Neuronal stem cell (in vitro differentiated cells): ENCODE data around the gene COPS9.
A peak's percentile ranks its signal among the peaks of the same experiment; 100 is the strongest.

ENCODE experiments used
- DNase-seq: peaks from one replicate; pipeline ENCODE4 v3.0.0-alpha.2; 2013; ENCODE audit warnings: low spot score
- H2AFZ ChIP-seq: one replicate; pipeline ENCODE4 v1.6.1; 2013; ENCODE audit warnings: mild to moderate bottlenecking, low read length, inconsistent platforms
- H2AK5ac ChIP-seq: 2 replicates; pipeline ENCODE4 v1.6.1; 2013; ENCODE audit warnings: low read depth, mild to moderate bottlenecking, inconsistent platforms, low read length, moderate library complexity, mixed read lengths
- H2BK120ac ChIP-seq: 2 replicates; pipeline ENCODE4 v1.6.1; 2013; ENCODE audit warnings: low read depth, mild to moderate bottlenecking, inconsistent platforms, low read length, moderate library complexity, mixed read lengths
- H2BK12ac ChIP-seq: one replicate; pipeline ENCODE4 v1.6.1; 2013; ENCODE audit warnings: low read length, inconsistent platforms
- H2BK15ac ChIP-seq: 2 replicates; pipeline ENCODE4 v1.6.1; 2013; ENCODE audit warnings: mild to moderate bottlenecking, low read length, inconsistent platforms, mixed read lengths
- H2BK5ac ChIP-seq: one replicate; pipeline ENCODE4 v1.6.1; 2013; ENCODE audit warnings: inconsistent platforms, mild to moderate bottlenecking, low read length, moderate library complexity
- H3K14ac ChIP-seq: one replicate; pipeline ENCODE4 v1.6.1; 2013; ENCODE audit warnings: low read length, inconsistent platforms
- H3K18ac ChIP-seq: 2 replicates; pipeline ENCODE4 v1.6.1; 2013; ENCODE audit warnings: low read length, inconsistent platforms
- H3K23ac ChIP-seq: 2 replicates; pipeline ENCODE4 v1.6.1; 2013; ENCODE audit warnings: low read depth, mild to moderate bottlenecking, mixed read lengths, low read length, inconsistent platforms; ENCODE audit not compliant: poor library complexity
- H3K27ac ChIP-seq: replicated peaks from 3 replicates; pipeline ENCODE4 v1.5.1; 2013; ENCODE audit warnings: low read length, inconsistent platforms
- H3K27me3 ChIP-seq, 3 experiments: 2 replicates each; pipeline ENCODE4 v1.6.1; 2013; ENCODE audit warnings: low read length in 3 of 3, mild to moderate bottlenecking in 2 of 3, inconsistent platforms in 1 of 3, low read depth in 1 of 3, mixed read lengths in 1 of 3, moderate library complexity in 1 of 3; ENCODE audit not compliant: control insufficient read depth in 3 of 3, insufficient read depth in 3 of 3
- H3K36me3 ChIP-seq, 2 donors: replicated peaks in 1 of 2; 2 replicates each; pipeline ENCODE4 v1.6.1; 2013; ENCODE audit warnings: low read length in 2 of 2; ENCODE audit not compliant: control insufficient read depth in 2 of 2, insufficient read depth in 2 of 2
- H3K4ac ChIP-seq: 2 replicates; pipeline ENCODE4 v1.6.1; 2013; ENCODE audit warnings: inconsistent platforms, mild to moderate bottlenecking, low read length, moderate library complexity
- H3K4me1 ChIP-seq, 2 donors: 1 replicate in 1 of 2; 2 replicates in 1 of 2; pipeline ENCODE4 v1.6.1; 2013; ENCODE audit warnings: low read length in 2 of 2, low read depth in 1 of 2; ENCODE audit not compliant: control insufficient read depth in 2 of 2, insufficient read depth in 1 of 2
- H3K4me2 ChIP-seq: one replicate; pipeline ENCODE4 v1.6.1; 2013; ENCODE audit warnings: mild to moderate bottlenecking, low read length, inconsistent platforms; ENCODE audit not compliant: insufficient read depth, poor library complexity, severe bottlenecking
- H3K4me3 ChIP-seq, 2 donors: 2 replicates each; pipeline ENCODE4 v1.5.1; 2013; ENCODE audit warnings: low read length in 2 of 2, mild to moderate bottlenecking in 2 of 2, inconsistent platforms in 1 of 2, moderate library complexity in 1 of 2
- H3K79me1 ChIP-seq: one replicate; pipeline ENCODE4 v1.6.1; 2013; ENCODE audit warnings: low read depth, mild to moderate bottlenecking, inconsistent platforms, low read length, moderate library complexity
- H3K9ac ChIP-seq: one replicate; pipeline ENCODE4 v1.6.1; 2013; ENCODE audit warnings: mild to moderate bottlenecking, low read depth, low read length, inconsistent platforms; ENCODE audit not compliant: poor library complexity
- H3K9me3 ChIP-seq, 2 donors: replicated peaks in 1 of 2; 2 replicates each; pipeline versions ENCODE3 to v1.6.1; 2013; ENCODE audit warnings: low read length in 2 of 2, mild to moderate bottlenecking in 2 of 2, inconsistent platforms in 1 of 2, low read depth in 1 of 2, mixed read lengths in 1 of 2, moderate library complexity in 1 of 2; ENCODE audit not compliant: control insufficient read depth in 2 of 2, insufficient read depth in 1 of 2
- H4K8ac ChIP-seq: one replicate; pipeline ENCODE4 v1.6.1; 2013; ENCODE audit warnings: low read depth, mild to moderate bottlenecking, inconsistent platforms, low read length, moderate library complexity
- H4K91ac ChIP-seq: one replicate; pipeline ENCODE4 v1.6.1; 2013; ENCODE audit warnings: low read length, low read depth, mild to moderate bottlenecking, inconsistent platforms; ENCODE audit not compliant: poor library complexity
- WGBS, 2 donors: extraction: QIAGEN DNeasy Blood & Tissue Kit; methylation state at CpG; one replicate each; pipeline ENCODE4 v1.1.7; 2013; ENCODE audit warnings: missing lambda C conversion rate in 2 of 2, mixed read lengths in 1 of 2; ENCODE audit not compliant: insufficient read length in 2 of 2, insufficient replicate concordance in 1 of 2; ENCODE audit errors: extremely low coverage in 2 of 2; 5-methylcytosine and 5-hydroxymethylcytosine counted together

Gene COPS9

DNA sequence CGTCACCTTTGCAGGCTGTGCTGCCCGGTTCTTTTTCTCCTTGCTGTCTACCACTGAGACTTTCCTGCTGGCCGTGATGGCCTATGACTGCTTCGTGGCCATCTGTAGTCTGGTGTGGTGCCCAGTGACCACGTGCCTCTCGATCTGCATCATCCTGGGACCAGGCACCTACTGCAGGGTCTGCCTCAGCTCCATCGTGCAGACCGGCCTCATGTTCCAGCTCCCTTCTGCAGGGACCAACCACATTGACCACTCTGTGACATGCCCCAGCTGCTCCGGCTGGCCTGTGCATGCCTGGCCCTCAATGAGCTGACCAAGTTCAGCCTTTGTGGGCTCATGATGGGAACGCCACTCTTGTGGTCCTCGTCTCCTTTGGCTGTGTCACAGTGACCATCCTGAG lies 26.7 kb downstream of the COPS9 start:
- no CpG with 5 or more reads among the region's 11 CpGs for WGBS, 2 donors
- no peak overlapping the region for H2BK15ac ChIP-seq

DNA sequence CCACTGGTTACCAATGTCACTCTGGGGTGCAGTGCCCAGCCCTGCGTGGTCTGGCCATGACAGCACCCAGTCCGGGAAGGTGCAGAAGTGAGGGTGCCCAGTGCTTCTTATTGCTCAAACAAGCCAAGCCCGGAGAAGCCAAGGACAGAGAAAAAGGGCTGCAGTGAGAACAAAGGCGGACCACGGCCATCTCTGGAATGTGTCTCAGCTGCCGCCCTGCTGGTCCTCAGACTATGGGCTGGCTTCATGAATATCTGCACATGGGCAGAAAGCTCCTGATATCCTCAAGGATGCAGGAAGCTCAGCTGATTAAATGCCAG lies 28.7 kb downstream of the COPS9 start:
- DNase-seq, result no peak
- Histone ChIP-seq H3K4me3 (no peak overlapping the region), H3K27ac (no peak overlapping the region), H2BK120ac (peak overlapping the region; percentile 72), H3K4me1 (peaks cover 0 to 3% of the 10 kb centered on the region in 2 donors), H3K27me3 (peaks cover 0 to 19% (median 0%) of the 10 kb centered on the region in 3 experiments), H3K14ac (no peak overlapping the region), H3K36me3 (no peaks in the 10 kb centered on the region), H3K4me2 (no peak overlapping the region), H2BK5ac (no peak overlapping the region), H3K9ac (no peak overlapping the region), H4K8ac (no peak overlapping the region), H3K79me1 (no peaks in the 10 kb centered on the region), H2AK5ac (peak overlapping the region; percentile 46), H3K9me3 (no peaks in the 10 kb centered on the region), H3K23ac (no peak overlapping the region), H3K18ac (peak overlapping the region; percentile 83), H3K4ac (no peak overlapping the region), H2AFZ (peak overlapping the region; percentile 67), H4K91ac (no peak overlapping the region), H2BK15ac (no peak overlapping the region), H2BK12ac (no peak overlapping the region)
- no CpG with 5 or more reads among the region's 6 CpGs for WGBS, 2 donors

More for the DNA sequence above, 26.7 kb downstream of the COPS9 start:
- no peak overlapping the region for H2BK12ac ChIP-seq
- no peaks in the 10 kb centered on the region for H3K79me1 ChIP-seq
- no peak overlapping the region for H2AFZ ChIP-seq
- no peaks in the 10 kb centered on the region for H3K36me3 ChIP-seq
- H3K18ac ChIP-seq, result no peak overlapping the region
- no peak overlapping the region for H3K4me3 ChIP-seq
- H3K4ac ChIP-seq, result peak overlapping the region; percentile 30
- H2BK120ac ChIP-seq, result no peak overlapping the region
- H2BK5ac ChIP-seq, result no peak overlapping the region
- H2AK5ac ChIP-seq, result no peak overlapping the region
- H3K14ac ChIP-seq, result no peak overlapping the region
- H3K4me2 ChIP-seq, result no peak overlapping the region
- H3K27ac ChIP-seq, result no peak overlapping the region
- DNase-seq, result no peak
- no peaks in the 10 kb centered on the region for H3K9me3 ChIP-seq
- no peak overlapping the region for H3K9ac ChIP-seq
- peaks cover 0 to 23% (median 0%) of the 10 kb centered on the region in 3 experiments for H3K27me3 ChIP-seq
- no peak overlapping the region for H4K91ac ChIP-seq
- no peak overlapping the region for H4K8ac ChIP-seq
- H3K23ac ChIP-seq, result peak overlapping the region; percentile 68
- H3K4me1 ChIP-seq, result peaks cover 0 to 3% of the 10 kb centered on the region in 2 donors

DNA sequence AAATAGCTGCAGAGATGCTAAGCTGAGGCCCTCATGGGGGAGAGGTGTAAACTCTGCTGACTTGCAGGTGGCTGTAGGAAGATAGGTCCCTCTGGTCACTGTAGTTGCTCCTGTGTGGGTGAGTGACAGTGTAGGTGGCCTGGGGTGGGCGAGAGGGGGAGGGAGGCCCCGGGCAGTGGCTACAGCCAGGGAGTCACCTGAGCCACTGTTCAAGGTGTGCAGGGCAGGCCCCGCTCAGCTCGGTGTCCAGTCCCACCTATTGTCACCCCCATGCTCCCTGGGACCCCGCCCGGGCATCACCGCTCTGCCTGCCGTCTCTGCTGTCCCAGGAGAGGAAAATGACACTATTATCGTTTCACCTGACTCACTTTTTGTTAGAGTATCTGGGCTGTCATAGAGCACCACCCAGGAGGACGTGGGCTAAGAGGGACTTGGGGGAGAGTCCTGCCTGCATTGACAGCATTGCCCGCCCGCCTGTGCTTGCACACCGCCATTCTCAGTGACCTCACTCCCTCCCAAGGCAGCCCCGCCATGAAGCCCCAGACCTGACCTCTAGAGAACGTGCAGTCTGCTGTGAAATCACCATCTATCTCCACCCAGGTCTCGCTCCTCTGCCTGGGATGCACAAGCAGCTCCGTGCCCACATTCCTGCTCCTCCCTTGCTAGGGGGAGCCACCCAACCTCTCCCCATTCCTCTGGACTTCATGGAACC lies 29.2 kb downstream of the COPS9 start:
- Histone ChIP-seq H2BK15ac (no peak overlapping the region), H3K14ac (no peak overlapping the region), H3K36me3 (no peaks in the 10 kb centered on the region), H2AK5ac (peak overlapping the region; percentile 46), H3K79me1 (no peaks in the 10 kb centered on the region), H2AFZ (peak overlapping the region; percentile 67), H2BK5ac (no peak overlapping the region), H4K8ac (peak overlapping the region; percentile 82), H3K23ac (peak overlapping the region; percentile 80), H3K4me2 (no peak overlapping the region), H3K9me3 (no peaks in the 10 kb centered on the region), H3K4ac (peak overlapping the region; percentile 93), H3K27ac (no peak overlapping the region), H3K4me1 (peaks cover 0 to 3% of the 10 kb centered on the region in 2 donors), H3K9ac (peak overlapping the region; percentile 44), H3K4me3 (no peak overlapping the region), H4K91ac (no peak overlapping the region), H2BK120ac (no peak overlapping the region), H3K27me3 (peaks cover 0 to 19% (median 0%) of the 10 kb centered on the region in 3 experiments), H2BK12ac (no peak overlapping the region), H3K18ac (peak overlapping the region; percentile 83)
- no peak for DNase-seq
- WGBS, 2 donors, result no CpG with 5 or more reads among the region's 17 CpGs

DNA sequence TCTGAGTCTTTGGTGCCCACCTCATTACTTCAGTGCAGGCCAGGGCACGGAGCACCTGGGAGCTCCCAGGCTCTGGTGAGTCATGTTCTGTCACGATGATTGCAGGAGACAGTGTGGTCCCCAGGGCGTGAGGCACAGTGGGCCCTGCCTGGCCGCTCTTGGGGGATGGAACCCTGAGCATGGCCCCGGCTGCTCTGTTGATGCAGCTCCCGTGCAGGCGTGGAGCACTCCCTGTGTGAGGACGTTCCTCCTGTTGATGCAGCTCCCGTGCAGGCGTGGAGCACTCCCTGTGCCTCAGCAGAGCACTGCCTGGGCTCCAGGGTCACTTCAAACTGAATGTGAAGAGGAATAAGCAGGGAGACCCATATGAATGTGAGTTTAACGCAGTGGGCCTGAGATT lies 30.1 kb downstream of the COPS9 start:
- no peak overlapping the region for H2BK120ac ChIP-seq
- no peak overlapping the region for H3K23ac ChIP-seq
- no CpG with 5 or more reads among the region's 11 CpGs for WGBS, 2 donors
- peak overlapping the region; percentile 39 for H2BK5ac ChIP-seq
- H3K4me3 ChIP-seq, result no peak overlapping the region
- H2BK15ac ChIP-seq, result no peak overlapping the region
- H3K4ac ChIP-seq, result no peak overlapping the region
- H3K18ac ChIP-seq, result no peak overlapping the region
- H2BK12ac ChIP-seq, result peak overlapping the region; percentile 10
- H2AK5ac ChIP-seq, result no peak overlapping the region
- no peak overlapping the region for H3K14ac ChIP-seq
- no peak overlapping the region for H4K91ac ChIP-seq
- no peak overlapping the region for H2AFZ ChIP-seq
- DNase-seq, result no peak
- H4K8ac ChIP-seq, result no peak overlapping the region
- H3K36me3 ChIP-seq, result no peaks in the 10 kb centered on the region
- peaks cover 0 to 18% (median 0%) of the 10 kb centered on the region in 3 experiments for H3K27me3 ChIP-seq
- H3K79me1 ChIP-seq, result no peaks in the 10 kb centered on the region
- H3K4me1 ChIP-seq, result peaks cover 0 to 3% of the 10 kb centered on the region in 2 donors
- H3K9me3 ChIP-seq, result no peaks in the 10 kb centered on the region
- no peak overlapping the region for H3K27ac ChIP-seq
- H3K9ac ChIP-seq, result no peak overlapping the region
- no peak overlapping the region for H3K4me2 ChIP-seq
